Activated CD4-positive, alpha-beta T cell treated with anti-CD3 and anti-CD28 coated beads, Interleukin-2, amount 50 U/mL, for 16 hours (primary cell): ENCODE results near the gene CNTN5.
A peak's percentile ranks its signal among the peaks of the same experiment; 100 is the strongest.

ENCODE experiments used
- DNase-seq: peaks from one replicate; pipeline ENCODE4 v3.0.0-alpha.2; 2020

The CNTN5 gene

DNA sequence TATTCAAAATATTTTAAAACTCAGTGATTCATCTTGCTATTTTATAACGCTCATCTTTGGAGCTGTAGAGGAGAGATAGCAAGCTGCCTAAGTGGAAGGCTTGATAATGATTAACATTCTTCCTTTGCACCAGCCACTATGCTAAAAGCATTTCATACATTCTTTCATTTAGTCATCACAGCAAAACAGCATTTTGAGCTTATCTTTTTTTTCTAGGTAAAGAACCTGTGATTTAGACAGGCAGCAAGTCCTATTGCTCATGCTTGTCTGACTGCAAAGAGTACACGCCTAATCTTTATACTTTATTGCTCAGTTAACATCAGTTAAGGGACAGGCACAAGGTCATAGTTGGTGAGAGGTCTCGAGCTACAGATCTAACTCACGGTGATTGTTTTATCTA lies 953.2 kb downstream of the CNTN5 start:
- DNase-seq: no peak

GRCh38 chr11:99979042-99979441 lies 958.3 kb downstream of the CNTN5 start:
- no peak for DNase-seq

GRCh38 chr11:99987821-99988470 lies 967.2 kb downstream of the CNTN5 start:
- no peak for DNase-seq

DNA sequence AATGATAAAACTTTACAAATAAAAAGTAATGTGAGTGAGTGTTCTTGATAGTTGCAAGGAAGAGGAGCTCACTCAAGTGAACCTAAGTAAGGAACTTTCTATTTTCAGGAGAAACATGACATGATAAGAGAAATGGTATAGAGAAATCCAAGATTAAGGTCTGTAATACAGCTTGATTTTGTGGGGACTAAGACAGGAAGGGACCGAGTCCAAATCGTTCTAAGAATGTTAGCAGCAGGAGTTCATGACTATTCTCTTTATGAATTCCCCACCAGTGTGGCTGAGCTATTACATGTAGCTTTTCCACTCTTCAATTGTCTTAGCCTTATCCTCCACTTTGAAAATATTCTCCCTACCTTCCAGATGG lies 967.7 kb downstream of the CNTN5 start:
- no peak for DNase-seq

DNA sequence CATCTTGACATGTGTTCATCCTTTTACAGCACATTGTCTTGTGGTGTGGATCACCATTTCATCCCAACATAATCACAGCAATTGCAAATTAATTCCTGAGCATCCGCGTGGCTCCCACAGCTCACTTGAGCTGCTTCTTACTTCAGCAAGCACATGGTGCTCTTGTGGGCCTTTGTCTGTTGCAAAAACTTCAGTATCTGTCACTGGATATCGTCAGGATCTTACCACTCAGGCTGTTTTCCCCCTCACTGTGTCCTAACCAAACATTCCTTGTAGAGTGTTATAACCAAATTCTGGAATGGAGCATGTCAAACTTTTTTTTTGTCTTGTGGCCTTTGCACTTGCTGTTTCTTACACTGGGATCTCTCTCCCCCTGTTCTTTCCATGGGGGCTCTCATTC lies 983.2 kb downstream of the CNTN5 start:
- DNase-seq: no peak

- no peak for DNase-seq
Measured at GRCh38 chr11:100004541-100004940, 983.8 kb downstream of the CNTN5 start.

DNA sequence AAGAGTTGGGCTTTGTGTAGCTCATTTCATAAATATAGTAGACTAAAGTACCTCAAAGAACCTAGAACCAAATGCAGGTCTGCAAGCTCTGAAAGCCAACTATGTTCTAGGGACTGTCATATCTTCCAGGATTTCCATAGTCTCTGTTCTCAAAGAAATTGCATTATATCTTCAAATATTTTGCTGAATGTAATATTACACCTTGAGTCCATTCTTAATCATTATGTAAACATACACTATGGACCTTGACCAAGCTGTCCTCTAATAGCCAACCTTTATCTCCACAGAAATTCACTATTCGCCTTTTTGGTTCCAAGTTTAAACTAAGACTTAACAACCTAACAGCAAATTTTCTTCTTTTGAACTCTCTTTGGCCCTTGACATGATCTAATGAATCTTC lies 987.7 kb downstream of the CNTN5 start:
- no peak for DNase-seq

DNA sequence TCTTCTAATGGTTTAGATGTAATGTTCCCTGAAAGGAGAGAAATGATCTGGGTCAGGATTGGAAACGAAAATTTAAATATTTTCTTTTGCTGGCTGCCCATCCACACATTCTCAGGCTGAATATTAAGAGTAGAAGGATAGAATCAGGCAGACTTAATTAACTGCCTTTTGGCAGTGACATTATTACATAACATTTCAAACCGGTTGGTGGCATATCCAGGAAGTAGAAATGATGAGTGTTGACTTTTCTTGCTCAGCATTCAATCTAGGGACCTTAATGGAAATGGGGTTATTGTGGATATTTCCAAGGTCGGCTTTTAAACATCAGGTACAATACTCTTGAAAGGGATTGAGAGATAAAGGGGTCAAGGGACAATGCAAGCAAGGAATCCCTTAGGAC lies 989.0 kb downstream of the CNTN5 start:
- no peak for DNase-seq

GRCh38 chr11:100010393-100010792 lies 989.6 kb downstream of the CNTN5 start:
- no peak for DNase-seq

DNA sequence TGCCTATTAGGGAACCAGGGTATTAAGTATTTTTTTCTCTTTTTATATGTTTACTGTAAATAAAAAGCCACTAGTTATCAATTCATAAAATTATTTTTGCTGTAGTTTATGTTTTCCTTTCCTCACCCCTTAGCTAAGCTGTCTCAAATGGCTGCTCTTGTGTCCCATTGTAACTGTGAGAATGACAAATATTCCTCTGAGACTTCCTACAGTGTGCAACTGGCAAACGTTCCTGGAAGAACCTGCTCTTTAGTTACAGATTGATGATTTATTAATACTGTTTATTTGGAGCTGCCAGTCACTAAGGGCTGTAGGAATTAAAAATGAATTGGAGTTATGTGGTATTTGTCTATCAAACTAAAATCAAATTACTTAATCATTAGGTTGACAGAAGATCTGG lies 990.9 kb downstream of the CNTN5 start:
- no peak for DNase-seq

- DNase-seq: no peak
Measured at GRCh38 chr11:100013011-100013410, 992.3 kb downstream of the CNTN5 start.

DNA sequence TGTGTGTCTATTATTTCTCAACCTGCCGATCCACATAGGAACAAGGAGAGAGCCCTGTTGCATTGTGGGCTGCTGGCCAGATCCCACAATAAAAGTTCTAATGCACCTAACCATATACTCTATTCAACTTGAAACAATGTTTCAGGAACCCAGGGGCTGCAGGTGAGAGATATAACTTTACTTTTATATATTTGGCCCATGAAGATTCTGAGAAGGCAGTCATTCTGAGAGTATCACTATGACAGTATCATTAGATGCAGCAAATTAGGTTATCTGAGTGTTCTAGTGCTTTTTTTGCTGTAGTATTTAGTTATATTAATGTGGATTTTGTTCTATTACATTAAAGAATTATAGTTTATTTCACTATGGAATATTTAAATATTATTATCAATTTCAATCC lies 1011.2 kb downstream of the CNTN5 start:
- peak; percentile 18 for DNase-seq

DNA sequence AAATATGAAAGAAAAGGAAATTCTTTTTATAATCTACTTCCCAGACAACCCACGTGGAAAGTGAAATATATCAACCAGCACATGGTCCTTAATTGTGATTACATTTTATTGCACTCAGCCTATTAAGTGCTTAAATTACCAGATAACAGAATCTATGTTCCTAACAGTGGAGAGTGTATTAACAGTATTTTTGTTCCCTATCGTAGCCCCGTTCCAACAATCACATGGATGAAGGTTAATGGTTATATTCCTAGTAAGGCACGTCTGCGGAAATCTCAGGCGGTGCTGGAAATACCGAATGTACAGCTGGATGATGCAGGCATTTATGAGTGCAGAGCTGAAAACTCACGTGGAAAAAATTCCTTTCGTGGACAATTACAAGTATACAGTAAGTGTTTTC lies 1040.3 kb downstream of the CNTN5 start:
- no peak for DNase-seq

GRCh38 chr11:100066399-100066798 lies 1045.7 kb downstream of the CNTN5 start:
- no peak for DNase-seq

- DNase-seq: no peak
Measured at GRCh38 chr11:100068116-100068515, 1047.4 kb downstream of the CNTN5 start.

GRCh38 chr11:100072131-100072530 lies 1051.4 kb downstream of the CNTN5 start:
- no peak for DNase-seq

GRCh38 chr11:100080381-100080780 lies 1059.6 kb downstream of the CNTN5 start:
- no peak for DNase-seq

- DNase-seq: no peak
Measured at GRCh38 chr11:100080821-100081220, 1060.1 kb downstream of the CNTN5 start.

GRCh38 chr11:100093698-100094097 lies 1072.9 kb downstream of the CNTN5 start:
- DNase-seq: no peak

DNA sequence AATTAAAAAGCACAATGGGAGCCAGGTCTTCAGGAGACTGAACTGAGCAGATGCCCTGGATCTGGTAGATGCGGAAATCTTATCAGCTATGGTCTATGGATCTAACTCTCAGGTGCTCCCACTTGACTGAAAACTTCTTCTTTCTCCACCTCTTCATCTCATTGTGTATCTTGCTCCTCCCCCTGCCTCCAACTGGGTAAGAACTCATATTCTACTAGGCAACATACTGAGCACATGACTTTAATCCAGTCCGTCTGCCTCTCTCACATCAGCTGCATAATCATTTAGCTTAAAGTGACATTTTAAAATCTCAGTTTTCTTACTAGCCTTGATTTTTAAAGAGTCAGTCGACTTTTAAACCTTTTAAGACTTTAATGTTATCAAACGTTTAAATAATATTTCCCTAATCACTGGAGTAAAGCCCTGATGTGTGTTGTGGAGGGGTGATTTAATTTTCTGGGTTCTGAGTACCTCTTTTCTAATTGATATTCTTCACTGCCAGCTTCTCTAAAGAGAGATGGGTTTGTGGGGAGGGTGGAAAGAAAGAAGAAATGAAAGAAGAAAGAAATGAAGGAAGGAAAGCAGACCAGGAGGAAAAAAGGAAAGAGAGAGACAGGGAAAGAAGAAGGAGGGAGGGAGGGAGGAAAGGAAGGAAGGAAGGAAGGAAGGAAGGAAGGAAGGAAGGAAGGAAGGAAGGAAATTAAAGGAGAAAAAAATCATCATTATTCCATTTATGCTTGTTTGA lies 1073.5 kb downstream of the CNTN5 start:
- no peak for DNase-seq

GRCh38 chr11:100095809-100096208 lies 1075.1 kb downstream of the CNTN5 start:
- no peak for DNase-seq

- no peak for DNase-seq
Measured at GRCh38 chr11:100098560-100098959, 1077.8 kb downstream of the CNTN5 start.

DNA sequence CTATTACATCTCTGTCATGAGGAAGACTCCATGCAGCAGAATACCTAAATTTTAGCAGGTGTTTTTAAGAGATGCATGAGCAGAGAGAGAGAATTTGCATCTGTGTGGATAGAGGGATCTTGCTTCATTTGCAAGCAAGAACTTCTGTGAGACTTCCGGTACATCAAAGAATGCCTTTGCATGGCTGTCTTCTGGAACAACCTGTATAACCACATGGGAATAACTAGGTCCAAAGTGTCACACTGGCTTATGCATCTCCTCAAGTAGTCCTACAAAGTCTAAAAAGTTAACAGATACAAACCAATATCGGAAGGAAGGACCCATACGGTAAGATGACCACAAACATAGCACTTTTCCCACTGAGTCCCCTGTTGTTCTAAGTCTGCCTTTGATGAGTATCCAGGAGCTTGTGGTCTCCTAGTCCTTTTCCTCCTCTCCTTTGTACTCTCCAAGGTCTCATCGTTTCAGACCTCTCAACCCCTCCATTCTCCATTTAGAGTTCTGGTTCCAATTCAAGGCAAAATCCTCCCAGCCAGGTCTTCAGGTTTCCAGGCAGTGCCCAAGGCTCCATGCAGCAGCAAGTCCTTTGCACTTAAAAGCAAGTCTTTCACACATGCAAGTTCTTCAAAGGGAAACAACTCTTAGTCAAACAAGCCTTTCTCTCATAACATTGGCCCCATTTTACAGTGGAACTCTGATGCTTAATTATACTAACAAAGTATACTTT lies 1084.7 kb downstream of the CNTN5 start:
- no peak for DNase-seq

DNA sequence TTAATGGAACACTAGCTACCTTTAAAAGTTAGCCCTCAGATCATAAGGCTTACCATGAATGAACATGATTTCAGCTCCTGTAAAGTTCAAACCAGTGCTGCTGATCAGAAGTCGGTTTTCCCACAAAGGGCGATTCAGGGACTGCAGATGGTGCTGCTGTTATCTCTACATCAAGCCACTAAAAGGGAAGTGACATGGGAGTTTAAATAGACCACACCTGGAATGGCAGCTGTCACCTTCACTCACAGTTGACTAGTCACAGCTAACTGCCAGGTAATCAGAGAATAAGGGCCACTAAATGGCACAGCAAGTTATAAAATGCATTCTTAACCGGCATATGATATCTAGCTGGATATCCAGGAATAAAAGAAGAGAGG lies 1085.2 kb downstream of the CNTN5 start:
- DNase-seq: no peak
